ENCODE data around the gene CD8B2.
"Not testable (repeated sequence)": the region's sequence is repeated elsewhere in the genome, so short reads cannot be mapped to it uniquely, and the experiment has no call there.

CD8B2 gene

DNA sequence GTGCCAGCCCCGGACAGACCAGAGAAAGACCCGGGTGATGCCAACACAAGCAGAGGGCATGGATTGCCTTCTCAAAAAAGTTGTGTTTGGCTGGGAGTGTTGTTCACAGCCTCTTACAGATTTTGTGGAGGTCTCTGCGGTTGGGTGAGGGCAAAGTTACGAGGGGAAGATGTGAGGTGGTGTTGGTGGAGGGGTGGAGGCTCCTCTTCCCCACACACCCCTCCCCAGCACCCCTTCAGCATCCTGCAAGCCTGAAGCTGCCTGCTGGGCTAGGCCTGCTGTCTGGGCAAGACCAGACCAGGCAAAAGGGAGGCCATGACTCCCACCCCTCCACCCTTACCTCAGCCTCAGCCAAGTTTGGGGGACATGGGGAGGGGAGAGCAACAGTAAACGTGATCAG is 26.2 kb downstream of the CD8B2 start:
- not testable (repeated sequence) for DNase-seq

DNA sequence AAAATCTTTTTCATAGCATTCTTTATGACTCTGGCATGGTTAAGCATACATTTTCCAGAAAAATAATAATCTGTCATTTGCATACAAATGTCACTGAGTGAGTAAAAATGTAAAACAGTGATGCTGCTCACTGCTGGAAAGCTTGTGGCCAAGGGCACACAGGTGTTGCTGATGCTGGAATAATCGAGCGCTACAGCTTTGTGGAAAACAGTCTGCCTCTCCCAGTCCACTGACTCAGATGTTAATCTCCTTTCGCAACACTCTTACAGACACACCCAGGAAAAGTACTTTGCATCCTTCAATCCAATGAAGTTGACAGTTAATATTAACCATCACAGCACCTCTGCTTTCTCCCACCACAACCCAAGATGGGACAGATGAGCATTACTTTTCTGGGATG is 27.7 kb downstream of the CD8B2 start:
- DNase-seq: peak; percentile 26 to 30

DNA sequence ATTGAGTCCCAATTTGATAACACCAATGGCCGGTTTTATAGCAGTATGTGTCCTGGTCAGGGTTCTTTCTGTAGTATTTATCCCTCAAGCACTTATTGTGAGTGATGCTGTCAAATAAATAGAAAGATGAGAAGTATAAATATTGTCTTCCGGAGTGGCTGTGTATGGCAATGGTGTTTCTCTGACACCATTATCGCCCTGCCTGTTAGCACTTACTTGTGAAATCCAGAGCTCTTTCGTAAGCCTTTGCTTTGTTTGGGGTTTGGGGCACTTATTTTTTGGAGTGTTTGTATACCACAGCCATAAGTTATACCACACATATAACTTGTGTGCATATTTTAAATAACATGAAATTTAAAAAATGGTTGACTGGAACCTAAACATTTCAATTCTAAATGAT is 29.3 kb downstream of the CD8B2 start:
- no peak for DNase-seq

DNA sequence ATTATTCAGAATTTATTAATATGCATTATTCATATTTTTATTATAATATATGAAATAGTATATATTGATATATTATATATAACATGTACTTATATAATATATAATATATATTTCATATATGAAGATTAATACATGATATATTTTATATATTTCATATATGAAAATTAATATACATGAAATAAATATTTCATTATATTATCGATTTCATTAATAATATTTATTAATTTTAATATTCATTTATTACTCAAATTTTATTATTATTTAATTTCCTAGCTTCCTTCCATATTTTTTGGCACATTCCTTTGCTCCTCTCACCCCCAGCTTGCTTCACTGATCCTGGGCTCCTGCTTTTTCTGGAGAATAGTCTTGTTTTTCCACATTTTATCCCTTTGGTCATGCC is 29.7 kb downstream of the CD8B2 start:
- DNase-seq: no peak

DNA sequence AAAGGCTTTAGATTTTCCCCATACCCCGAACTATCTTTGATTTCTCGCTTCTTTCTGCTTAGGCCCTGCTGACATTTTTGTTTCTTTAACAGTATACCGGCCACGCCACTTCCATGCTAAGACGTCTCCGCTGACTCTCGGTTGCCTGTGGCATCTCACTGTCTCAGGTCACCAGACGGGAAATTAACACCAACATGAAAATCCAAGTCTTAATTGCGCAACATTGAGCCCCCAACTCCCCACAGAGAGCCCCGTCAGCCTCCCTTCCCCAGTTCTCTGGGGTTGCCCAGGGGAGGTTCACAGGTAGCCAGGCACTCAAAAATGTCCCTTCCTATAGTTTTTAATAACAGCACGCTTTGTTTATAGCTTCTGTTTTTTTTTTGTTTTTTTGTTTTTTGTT is 30.2 kb downstream of the CD8B2 start:
- DNase-seq: no peak

DNA sequence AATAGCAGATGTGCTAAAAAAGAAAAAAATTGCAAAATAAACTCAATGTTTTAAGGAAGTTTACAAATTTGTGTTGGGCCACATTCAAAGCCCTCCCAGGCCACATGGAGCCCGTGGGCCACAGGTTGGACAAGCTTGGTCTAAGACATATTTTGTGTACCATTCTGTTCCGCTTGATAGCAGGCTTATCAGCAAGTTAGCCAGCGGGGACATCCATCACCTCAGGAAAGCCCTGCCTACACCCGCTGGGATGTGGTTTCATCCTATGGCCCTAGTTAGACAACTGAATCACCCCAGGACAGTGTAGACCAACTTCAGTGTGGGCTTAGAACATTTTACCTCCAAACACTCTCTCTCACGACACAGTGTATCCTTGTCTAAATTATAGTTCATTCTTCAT is 32.6 kb downstream of the CD8B2 start:
- no peak for DNase-seq

DNA sequence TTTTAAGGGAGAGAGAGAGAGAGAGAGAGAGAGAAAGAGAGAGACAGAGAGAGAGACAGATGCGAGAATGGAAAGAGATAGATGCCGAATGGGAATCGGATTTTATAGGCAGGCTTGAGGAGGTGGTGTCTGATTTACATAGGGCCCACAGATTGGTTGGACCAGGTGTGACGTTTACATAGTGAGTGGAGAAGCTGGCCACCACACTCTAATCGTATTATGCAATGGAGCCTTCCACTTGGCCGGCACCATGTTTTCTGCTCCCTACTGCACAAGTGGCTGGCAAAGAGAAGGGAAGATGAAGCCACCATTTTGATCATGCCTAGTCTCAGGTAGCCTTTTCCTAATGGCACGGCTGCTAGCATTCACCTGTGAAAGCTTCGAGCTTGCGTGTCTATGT is 33.9 kb downstream of the CD8B2 start:
- DNase-seq: no peak

DNA sequence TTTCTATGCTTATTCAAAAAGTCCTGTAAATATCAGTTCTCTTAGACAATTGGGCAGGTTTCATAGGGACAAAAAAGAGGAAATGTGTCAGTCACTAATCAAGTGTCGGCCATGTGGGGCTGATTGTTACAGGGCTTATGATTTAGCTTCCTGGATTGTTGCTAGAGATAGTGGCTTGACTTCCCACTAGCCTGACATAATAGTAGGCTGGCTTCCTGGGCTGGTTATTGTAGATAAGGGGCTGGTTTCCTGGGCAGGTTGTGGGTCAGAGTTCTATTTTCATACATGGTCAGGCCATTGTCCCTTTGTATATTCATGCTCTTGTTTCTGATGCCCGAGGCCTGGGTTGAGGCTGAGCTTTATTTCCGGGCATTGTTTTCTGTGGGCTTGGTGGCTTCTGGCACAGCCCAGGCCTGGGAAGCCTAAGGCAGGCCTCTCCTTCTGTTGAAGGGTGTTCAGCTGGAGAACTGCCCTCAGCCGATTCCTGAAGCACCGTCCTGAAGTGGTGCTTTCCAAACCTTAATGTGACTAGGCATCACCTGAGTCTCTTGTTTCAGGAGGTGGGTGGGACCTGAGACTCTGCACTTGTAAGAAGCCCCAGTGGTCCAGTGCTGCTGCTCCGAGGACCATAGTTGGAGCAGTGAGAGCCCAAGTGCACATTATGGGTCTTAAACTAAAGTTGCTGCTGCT is 37.0 kb downstream of the CD8B2 start:
- DNase-seq: no peak

DNA sequence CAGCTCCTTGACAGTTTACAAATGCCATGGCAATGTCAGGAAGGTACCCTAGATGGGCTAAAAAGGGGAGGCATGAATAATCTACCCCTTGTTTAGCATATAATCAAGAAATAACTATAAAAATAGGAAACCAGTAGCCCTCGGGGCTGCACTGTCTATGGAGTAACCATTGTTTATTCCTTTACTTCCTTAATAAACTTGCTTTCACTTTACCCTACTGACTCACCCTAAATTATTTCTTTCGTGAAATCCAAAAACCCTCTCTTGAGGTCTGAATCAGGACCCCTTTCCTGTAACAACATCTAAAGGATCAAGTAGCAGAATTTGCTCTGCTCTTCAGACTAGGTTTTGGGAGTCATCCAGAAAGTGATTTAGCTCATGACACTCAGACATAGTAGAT is 43.7 kb downstream of the CD8B2 start:
- DNase-seq: peak; percentile 31 to 43

DNA sequence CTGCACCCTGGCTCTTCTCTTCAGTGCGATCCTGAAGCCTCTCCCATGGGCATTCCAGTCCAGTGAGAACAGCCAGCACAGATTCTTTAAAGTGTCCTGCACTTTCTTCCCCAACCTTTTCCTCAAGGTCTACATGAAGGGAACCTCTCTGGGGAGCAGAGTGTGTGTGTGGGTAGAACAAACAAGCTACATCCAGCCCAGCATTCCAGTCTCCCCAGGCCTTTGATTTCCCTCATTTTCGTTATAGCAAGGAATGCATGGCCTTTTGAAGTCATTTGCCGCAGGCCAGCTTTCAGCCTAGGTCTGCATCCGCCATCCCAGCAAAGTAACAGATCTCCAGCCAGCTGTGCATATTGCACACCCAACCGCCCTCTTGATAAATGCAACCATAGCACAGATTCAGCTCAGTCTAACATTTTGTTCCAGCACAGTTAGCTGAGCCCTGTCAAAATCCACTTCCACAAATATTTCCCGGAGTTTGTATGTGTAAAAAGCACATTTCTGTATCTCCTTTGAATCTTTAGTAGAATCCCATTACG is 44.6 kb downstream of the CD8B2 start:
- no peak for DNase-seq

DNA sequence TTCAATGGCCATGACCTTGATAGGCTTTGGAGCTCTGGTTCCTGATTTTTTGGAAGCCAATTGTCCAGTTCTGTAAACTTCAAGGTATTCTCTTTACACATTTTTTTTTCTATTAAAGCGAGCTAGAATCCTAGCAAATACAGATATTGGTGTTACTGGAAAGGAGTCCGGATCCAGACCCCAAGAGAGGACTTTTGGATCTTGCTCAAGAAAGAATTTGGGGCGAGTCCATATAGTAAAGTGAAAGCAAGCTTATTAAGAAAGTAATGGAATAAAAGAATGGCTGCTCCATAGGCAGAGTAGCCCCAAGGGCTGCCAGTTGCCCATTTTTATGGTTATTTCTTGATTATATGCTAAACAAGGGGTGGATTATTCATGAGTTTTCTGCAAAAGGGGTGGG is 45.1 kb downstream of the CD8B2 start:
- DNase-seq: no peak

DNA sequence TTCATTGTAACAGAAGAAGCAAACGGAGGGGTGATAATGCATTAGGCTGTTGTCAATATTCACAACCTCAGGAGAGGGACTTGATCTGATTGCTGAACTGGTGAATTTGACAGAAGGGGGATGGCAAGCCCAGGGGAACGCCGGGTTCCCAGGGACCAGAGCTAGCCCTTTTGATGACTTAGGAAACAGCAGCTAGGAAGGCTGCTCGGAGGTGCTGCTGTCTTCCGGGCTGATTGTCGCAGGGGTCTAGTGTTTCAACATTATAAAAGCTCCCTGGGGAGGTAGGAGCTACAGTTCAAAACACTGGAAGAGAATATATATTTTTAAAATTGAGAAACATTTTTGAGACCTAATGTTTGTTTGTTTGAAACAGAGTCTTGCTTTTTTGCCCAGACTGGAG is 47.3 kb downstream of the CD8B2 start:
- DNase-seq: no peak

DNA sequence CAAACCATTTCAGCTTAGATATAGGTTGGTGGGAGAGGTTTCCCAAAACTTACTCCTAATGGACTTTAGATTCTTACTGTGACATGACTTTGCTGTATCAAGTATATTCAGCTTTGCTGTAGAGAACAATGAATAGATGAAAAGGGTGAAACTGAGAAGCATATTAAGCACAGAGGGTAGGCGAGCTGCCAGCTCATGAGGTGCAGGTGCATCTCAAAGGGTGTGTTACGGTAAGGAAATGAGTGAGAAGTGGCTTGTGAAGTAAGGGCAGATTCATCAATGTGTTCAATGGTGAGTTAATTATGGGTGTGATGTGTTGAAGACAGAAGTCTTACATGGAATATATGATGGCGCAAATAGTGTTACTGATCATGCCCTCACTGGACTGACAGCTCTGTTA is 49.3 kb downstream of the CD8B2 start:
- DNase-seq: no peak

DNA sequence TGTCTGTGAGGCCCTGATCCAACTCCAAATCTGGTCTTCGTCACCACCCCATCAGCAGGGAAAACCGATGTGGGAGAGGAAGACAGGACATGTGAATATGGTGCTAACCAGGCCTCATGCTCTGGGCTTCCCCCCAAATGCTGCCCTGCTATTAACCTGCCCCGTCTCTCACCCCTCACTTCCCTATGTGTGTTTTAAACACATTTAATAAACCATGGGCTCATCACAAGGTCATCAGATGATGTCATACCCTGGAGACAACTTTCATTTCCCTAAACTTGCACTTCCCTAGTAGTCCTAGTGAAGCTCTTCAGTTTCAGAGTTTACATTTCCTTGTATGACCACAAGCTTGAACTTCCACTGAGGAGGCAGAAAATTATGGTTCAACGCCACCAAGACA is 49.9 kb downstream of the CD8B2 start:
- peak; percentile 96 to 98 for DNase-seq

DNA sequence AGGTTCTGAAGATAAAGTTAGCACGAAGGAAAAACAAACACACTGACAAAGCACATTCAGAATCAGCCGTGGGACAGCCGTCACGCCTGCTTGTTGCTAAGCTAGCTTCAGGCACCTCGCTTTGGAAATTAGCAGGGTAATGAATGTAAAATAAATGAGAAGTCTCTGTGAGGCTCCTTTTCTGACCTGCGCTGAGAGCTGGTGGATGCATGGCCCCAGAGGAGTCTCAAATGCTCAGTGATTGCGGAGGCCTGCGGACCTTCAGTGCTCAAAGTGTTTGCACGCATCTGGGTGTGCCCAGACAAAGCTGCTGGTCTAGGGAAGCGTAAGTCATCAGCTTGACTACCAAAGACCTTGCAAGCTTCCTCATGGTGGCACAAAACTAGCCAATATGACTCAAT is 50.6 kb downstream of the CD8B2 start:
- DNase-seq: peak; percentile 61 to 70

DNA sequence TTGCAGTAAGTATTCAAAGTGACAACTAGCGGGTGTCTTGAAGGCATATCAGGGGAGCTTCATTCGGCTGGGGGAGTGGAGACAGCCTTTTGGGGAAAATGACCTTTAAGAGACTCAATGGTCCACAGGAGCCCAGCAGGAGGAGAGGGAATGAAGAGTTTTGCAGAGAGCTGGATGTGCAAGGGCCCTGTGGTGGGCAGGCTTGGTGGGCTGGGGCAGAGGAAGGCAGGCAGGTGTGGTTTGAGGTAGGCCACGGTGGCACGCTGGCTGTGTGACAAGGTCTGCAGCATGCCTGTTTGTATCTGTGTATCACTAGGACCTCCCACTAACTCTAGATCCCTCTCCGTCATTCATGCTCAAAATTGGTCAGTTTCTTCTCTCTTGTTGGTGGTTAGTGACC is 53.7 kb downstream of the CD8B2 start:
- DNase-seq: no peak

DNA sequence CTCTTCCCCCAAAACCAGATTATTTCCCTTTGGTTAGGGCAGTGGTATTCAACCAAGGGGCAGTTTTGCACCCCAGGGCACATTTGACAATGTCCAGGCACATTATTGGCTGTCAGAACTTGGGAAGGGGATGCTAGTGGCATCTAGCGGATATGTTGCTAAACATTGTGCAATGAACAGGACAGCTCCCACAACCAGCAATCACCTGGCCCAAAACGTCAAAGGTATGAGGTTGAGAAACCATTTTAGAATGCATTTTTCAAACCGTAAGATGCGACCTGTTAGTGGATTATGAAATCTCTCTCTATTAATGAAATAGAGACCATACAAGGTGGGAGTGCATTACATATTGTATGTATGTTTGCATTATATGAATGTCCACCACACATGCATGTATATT is 54.2 kb downstream of the CD8B2 start:
- DNase-seq: no peak

DNA sequence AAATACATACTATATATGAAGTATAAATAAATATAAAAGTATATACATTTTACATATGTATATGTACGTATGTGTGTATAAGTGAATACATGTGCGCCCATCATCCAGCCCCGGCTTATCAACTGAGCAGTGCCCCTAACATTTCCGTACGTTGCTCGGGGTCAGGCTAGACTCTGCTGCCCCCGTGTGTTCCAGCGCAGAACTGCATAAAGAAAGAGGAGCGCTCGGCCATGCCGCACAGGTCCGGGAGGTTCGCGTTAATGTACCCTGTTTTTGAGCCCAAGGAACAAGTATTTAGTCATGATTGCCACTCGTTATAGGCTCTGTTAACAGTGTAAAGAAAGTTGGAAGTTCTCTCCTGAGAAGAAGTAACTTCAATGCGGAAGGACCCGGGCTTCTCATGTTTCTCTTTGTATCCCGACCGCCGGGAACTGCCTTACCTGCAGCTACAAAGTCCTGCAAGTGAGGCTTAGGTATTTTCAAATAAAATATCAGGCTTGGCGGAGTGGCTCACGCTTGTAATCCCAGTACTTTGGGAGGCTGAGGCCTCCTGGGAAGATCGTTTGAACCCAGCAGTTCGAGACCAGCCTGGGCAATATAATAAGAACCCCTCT is 55.7 kb downstream of the CD8B2 start:
- DNase-seq: peak; percentile 43 to 94

DNA sequence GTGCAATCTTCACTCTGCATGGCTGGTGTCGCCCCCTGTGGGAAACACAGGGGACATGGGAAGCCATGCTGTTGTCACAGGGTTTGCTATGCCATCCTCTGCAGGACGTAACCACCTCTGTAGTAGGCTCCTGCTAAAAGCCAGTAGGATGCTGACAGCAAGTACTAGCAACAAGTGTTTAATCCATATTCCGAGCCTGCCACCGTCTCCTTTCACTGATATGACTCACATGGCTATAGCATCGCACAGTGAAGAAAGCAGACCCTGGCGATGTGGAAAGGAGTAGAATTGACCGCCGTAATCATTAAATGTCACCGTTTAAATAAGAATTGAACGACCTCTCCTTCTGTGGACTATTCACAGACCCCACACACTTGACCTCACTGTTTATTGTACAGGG is 57.8 kb downstream of the CD8B2 start:
- DNase-seq: no peak

DNA sequence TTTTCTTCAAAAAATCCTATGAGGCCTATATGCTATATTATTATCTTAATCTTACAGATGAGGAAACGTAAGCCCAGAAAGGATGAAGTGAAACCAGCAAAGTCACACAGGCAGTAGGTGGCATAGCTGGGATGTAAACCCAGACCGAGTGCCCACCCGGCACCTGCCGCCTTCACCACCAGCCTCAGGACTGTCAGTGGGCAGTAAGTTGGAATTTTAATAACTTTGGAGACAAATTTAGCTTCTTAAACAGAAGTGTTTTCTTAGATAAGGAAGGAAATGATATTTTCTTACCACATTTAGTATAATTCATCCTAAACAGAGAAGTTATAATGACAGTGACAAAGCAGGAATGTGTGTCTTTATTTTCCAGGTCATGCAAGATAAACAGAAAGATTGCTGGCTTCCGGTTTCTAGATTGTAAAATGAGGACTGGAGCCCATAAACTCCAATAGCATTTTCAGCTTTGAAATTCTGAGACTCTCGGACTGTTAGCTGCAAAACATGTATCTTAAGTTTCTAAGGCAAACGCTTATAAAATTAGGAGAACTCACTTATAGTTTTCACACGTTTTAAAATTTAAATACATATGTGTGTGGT is 59.3 kb downstream of the CD8B2 start:
- DNase-seq: peak in 1 of 2 donors; percentile 17

DNA sequence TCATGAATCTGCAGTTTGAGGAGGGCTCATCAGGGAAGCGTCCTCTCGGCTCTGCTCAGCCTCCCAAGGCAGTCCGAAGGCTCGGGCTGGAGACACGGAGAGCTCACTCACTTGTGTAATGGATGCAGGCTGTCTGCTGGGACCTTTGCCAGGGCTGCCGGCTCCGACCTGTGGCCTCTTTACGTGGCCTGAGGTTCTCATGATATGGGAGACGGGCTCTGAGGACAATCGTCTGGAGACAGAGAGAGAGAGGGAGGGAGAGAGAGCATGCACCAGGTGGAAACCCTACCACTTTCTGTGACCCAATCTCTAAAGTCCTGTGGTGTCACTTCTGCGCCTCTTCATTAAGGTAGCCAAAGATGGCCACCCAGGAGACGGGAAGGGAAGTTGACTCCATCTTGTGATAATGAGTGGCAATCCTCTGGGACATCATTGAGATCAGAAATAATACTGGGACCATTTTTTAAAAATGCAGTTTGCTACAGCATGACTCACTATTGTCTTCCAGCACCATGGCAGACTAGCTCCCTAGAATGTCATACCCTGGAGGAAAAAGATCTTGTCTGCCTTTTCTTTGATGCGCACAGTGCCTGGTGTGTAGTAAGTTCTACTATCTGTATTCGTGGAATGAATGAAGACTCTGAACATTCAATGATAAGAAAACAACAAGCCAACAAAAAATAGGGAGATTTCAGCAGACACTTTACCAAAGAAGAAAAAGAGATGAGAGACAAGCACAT is 60.2 kb downstream of the CD8B2 start:
- DNase-seq: no peak

DNA sequence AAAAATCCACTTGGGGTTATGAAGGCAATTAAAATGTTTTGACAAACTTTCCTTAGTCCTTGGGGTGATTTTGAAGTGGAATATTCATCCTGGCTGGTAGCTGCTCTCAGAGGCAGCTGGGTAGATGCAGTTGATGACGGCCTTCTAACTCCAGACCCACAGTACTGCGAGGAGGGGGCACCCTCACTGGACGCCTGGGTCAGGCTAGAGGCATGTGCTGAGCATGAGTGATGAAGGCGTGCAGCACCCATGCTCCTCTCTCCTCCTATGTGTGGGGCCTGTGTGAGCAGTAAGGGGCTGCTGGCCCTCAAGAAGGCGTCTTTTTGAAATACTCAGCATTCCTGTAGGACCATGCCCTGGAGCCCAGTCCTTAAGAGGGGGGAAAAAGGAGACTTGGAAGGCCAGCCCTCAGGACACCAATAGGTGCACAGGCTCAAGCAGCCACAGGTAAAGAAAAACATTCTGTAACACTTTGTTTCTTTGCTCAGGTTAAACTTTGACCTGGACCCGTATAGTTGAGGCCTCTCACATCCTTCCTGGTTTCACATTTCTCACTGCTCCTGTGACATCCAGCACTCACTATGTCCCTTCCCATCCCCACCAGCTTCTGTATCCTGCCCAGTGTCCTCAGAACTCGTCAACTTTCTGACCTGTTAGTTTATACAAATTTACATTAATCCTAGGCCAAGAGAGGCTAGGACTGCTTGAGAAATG is 64.4 kb downstream of the CD8B2 start:
- no peak for DNase-seq

DNA sequence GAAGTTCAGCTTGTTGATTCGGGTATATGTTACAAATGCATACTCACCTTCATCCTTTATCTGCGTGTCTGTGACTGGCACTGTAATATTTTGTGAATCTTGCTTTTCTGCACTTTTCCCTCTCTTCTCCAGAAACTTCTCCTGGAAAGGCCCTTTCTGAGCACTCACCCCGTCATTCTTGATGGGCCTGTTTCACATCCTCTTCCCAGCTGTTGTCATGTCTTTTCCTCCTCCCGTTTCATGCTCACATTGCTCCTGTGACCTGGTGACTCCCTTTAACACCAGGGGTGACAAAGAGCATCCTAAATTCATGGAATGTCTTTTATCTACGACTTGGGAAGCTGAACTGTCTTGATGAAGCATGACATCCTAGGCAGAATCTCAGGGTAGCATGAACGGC is 65.8 kb downstream of the CD8B2 start:
- peak in 1 of 2 donors; percentile 10 for DNase-seq
